Testis (tissue), 2 donors: ENCODE data around the gene AGXT.

Experiments
- POLR2A ChIP-seq: fragments of 450-650 bp; IDR thresholded peaks from one replicate; pipeline ENCODE4 v1.6.1; 2017; ENCODE audit warnings: antibody characterized with exemption, mild to moderate bottlenecking, moderate library complexity
- TF ChIP-seq, protein P1 (sequence below), 3 experiments: fragments of 450-650 bp in 2 of 3; fragments of 200-600 bp in 1 of 3; sonication (generic) in 1 of 3; IDR thresholded peaks; one replicate each; pipeline ENCODE4 v1.5.1; 2016 to 2019; ENCODE audit warnings: antibody characterized with exemption in 3 of 3, mild to moderate bottlenecking in 2 of 3, moderate library complexity in 1 of 3

DNA sequence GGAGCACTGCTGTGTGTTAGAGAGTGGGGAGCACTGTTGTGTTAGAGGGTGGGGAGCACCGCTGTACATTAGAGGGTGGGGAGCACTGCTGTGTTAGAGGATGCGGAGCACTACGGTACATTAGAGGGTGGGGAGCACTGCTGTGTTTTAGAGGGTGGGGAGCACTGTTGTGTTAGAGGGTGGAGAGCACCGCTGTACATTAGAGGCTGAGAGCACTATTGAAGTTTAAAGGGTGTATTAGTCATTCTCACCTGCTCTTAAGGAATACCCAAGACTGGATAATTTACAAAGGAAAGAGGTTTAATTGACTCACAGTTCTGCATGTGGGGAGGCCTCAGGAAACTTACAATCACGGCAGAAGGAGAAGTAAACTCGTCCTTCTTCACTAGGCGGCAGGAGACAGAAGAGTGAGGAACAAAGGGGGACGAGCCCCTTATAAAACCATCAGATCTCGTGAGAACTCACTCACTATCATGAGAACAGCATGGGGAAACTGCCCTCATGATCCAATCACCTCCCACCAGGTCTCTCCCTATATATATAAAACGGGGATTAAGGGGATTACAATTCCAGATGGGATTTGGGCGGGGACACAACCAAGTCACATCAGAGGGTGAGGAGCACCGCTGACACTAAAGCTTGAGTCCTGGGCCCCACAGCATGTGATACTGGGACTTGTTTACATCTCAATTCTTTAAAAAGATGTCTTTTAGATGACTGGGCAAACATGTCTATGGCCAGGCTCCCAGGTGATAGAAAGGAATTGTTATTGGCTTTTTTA is 19.5 kb upstream of the AGXT start:
- no peak for TF ChIP-seq POLR2A
- TF ChIP-seq, protein P1, sequence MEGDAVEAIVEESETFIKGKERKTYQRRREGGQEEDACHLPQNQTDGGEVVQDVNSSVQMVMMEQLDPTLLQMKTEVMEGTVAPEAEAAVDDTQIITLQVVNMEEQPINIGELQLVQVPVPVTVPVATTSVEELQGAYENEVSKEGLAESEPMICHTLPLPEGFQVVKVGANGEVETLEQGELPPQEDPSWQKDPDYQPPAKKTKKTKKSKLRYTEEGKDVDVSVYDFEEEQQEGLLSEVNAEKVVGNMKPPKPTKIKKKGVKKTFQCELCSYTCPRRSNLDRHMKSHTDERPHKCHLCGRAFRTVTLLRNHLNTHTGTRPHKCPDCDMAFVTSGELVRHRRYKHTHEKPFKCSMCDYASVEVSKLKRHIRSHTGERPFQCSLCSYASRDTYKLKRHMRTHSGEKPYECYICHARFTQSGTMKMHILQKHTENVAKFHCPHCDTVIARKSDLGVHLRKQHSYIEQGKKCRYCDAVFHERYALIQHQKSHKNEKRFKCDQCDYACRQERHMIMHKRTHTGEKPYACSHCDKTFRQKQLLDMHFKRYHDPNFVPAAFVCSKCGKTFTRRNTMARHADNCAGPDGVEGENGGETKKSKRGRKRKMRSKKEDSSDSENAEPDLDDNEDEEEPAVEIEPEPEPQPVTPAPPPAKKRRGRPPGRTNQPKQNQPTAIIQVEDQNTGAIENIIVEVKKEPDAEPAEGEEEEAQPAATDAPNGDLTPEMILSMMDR (IDR thresholded peaks at IDR 0.05): no peak
